COLO668 (cell line): ENCODE results near the gene LRP1B.

ENCODE experiments used
- DNase-seq: peaks from one replicate; lab custom pipeline; 2025; ENCODE audit not compliant: unreplicated experiment; lab: John Stamatoyannopoulos, UW

LRP1B gene

DNA sequence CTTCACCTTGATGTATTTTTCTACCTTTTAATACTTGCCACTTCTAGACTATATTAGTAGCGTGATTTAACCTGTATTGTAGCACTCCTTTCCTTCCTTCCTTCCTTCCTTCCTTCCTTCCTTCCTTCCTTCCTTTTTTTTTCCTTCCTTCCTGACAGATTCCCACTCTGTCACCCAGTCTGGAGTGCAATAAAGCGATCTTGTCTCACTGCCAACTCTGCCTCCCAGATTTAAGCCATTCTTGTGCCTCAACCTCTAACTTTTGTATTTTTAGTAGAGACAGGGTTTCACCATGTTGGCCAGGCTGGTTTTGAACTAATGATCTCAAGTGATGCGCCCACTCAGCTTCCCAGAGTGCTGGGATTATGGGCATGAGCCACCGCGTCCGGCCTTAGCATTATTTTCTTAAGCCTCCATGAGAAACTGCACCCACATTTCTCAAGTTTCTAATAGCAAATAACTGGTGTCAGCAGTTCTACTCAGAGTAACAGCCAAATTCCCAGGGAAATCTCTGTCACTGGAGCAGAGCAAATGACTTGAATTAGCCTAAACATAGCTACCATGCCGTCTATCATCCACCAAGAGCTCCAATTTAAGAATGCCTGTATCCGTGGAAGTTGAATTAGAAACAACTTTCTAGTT is 529.2 kb downstream of the LRP1B start:
- DNase-seq: no peak

DNA sequence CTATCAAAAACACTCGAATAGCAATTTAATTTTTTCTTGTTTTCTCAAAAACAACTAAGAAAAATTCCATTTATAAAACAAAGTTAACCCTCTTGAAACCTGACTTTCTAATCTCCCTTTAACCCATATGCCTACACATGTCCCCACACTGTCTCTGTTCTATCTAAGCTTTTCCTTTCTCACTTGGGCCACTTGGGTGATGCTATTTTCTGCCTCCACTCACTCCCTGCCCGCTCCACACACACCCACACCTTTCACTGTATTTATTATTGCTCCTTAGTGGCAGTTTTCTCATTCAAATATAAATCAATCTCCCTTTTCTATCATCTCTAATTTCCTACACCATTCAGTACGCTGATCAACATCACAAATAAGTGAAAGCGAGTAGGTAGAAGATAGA is 531.1 kb downstream of the LRP1B start:
- no peak for DNase-seq

DNA sequence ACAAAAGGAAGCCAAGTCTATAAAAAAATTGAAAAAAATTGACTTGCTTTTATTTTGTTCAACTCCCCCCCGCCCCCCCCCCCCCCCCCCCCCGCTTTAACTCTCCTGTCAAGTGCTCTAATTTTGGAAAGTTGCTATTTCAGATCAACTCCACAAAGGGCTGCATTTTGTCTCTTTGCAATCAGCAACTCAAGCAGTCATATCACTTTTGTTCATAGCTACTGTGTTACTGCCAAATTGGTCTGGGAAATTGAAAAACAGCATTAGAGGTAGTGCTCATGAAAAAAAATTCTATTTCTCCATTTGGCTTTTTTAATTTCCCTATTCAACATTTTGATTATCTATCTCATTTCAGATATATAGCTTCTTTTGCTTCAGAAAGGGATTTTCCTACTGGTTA is 531.8 kb downstream of the LRP1B start:
- no peak for DNase-seq

- no peak for DNase-seq
These were observed 535.4 kb downstream of the LRP1B start for GRCh38 chr2:141595316-141595920.

- no peak for DNase-seq
These were observed 539.0 kb downstream of the LRP1B start for GRCh38 chr2:141591787-141592186.

DNA sequence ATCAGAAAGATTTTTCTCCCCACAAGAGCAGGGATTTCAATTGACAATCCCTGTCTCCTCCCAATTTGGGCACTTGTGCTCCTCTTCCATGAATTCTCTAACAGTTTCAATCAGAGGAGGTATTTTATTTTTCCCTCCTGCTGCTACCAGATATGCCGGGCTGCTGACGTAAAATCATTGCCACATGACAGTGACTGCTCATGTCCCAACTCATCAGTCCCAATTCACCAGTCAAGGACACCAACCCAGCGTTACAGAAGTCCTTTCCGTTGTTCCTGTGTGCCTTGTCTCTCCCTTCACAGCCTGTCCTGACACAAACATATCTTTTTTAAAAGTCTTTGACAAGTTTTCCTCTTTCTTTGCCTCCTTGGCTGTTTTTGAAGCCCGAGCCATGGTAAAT is 540.2 kb downstream of the LRP1B start:
- DNase-seq: no peak

GRCh38 chr2:141589314-141589713 is 541.5 kb downstream of the LRP1B start:
- DNase-seq: no peak

- DNase-seq: no peak
These were observed 543.8 kb downstream of the LRP1B start for GRCh38 chr2:141586985-141587384.

DNA sequence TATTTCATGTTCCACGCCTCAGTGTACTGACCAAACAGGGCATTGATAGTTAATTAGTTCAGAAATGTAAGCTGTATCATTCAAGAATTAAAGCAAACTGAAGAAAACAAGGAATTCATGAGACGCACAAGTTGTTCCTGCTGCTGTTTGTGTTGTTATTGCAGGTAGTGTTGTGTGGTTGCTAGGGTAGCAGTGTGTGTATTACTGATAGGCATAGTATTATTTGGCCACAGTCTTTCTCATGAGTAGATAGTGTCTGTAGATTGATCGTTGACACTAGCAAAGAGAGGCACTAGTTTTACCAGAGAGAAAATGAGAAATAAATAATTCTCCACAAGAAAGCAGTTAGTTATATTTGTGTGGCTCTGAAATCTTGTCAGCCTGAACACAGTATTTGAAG is 548.6 kb downstream of the LRP1B start:
- DNase-seq: no peak

GRCh38 chr2:141579071-141579470 is 551.7 kb downstream of the LRP1B start:
- DNase-seq: no peak

GRCh38 chr2:141570474-141571131 is 560.2 kb downstream of the LRP1B start:
- no peak for DNase-seq

- DNase-seq: no peak
These were observed 560.9 kb downstream of the LRP1B start for GRCh38 chr2:141569941-141570340.

- no peak for DNase-seq
These were observed 565.2 kb downstream of the LRP1B start for GRCh38 chr2:141565597-141565996.

DNA sequence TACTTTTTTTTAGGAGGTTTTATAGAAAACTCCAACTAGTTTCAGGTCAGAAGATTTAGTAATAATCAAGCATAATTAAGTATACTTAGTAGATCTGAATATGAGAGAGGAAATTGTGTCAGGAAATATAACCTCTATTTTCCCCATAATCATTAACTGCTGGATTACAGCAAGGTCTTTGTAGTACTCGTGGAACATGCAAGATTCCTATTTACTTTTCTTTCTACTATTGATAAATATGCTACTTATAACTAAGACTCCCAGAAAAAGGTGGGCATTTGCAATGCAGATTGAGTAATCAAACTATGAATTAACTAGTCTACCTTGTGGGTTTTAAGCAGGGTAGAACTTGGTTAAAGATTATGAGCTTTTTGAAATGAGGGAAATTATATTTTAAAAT is 570.1 kb downstream of the LRP1B start:
- no peak for DNase-seq

DNA sequence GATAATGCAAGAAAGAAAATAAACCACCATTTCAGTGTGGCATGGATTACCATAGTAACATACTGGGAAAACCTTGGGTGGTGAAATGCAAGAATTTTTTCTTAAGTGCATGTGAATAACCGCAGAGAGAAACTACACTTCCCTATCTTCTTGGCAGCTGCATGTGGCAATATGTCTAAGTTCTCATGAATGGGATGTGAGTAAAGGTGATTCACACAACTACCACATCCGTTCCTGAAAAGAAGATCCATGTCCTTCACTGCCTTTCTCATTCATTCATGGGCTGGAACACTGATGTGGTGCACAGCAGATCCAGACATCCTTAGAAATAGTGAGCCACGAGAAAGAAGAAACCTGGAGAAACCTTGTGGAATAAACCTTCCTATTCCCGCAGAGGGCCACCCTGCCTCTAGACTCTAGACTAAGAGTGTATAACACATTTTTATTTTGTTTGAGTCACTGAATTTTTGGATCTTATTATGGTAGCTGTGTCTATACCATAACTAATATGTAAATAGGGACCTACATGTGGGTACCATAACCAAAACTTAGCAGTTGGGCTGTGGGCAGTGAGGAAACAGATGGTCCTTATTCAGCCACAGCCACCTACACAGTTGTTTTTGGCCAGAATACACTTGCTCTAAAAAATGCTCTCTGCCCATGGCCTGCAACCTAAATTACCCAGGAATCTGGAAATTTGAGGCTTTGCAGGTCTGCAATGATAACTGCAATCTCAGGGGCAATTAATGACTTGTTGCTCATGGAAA is 573.3 kb downstream of the LRP1B start:
- DNase-seq: no peak

DNA sequence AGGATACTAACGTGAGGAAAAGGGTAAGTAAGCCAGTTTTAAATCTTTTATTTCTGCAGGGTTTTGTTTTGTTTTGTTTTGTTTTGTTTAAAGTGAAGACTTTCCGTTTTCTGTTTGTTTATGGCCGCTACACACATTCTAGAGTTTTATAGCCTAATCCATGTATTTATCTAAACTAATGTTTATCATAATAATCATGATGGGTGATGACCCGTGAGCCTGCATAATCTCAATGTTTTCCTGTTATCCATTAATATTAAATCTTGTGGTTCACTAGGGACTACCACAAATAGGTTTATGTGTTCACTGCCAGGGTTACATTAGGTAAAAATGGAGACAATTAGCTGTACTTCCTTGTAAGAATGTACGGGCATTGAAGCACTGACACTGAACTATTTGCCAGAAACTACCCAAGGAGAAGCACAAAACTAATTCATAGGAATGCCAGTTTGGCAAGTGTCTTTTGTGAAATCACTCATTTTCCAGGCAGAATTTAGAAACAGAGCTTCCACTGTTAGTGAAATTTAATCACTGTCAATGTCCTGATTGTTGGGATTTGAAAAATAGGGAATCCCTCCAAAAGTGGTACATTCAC is 574.8 kb downstream of the LRP1B start:
- no peak for DNase-seq

GRCh38 chr2:141554810-141555209 is 576.0 kb downstream of the LRP1B start:
- no peak for DNase-seq

DNA sequence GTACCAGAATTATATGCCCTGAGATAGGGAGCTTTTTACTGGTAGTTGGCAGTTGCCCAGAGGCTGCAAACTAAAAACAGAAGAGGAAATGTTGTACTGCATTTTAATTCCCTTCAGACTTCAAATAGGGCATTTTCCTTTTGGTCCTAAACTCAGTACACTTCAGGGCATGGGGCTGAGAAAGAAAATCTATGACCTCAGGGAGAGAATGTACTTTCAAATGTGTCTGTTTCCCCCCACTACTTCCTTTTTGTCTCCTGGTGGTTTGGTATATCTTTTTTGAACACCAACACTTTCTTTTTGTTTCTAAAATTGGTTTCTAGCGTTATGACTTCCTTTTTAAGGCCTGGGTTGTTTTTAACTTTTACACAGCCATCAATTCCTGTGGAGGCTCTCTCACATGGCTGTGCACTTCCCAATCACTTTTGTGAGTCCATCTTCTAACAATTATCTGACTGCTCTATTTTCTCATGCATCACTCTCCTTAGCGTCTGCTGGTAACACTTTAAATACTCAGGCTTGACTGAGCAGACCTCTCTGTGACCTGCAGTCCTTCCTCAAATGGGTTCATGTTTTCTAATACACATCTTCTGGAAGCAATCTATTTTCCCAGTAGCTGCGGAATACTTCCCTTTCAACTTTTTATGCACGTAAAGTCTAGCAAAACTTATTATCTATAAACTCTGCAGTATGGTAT is 596.0 kb downstream of the LRP1B start:
- DNase-seq: no peak

DNA sequence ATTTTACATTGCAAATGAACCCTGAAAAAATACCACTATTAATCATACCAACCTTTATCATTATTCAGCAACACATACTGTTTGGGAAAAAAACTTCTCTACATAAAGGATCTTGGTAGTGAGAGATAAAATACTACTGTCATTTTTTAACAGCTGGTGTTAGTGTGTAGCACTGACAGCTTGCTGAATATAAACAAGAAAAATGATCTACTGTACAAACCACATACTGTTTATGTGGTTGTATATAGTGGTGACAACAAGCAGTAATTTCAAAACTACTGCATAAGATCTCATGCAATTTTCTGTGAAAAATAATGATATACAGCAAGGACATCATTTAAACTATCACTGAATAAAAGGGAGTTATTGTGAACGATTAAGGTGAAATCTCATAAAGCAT is 601.2 kb downstream of the LRP1B start:
- DNase-seq: no peak

GRCh38 chr2:141528990-141529389 is 601.8 kb downstream of the LRP1B start:
- DNase-seq: no peak

GRCh38 chr2:141526760-141527159 is 604.1 kb downstream of the LRP1B start:
- DNase-seq: no peak
